Thyroid gland (tissue), 4 donors: ENCODE measurements around the gene PLGRKT. TPM values are rescaled to one million over a fixed set of nuclear protein-coding genes. Genes with fewer than 3 reads are reported as not detected.
"Not testable (repeated sequence)": the region's sequence is repeated elsewhere in the genome, so short reads cannot be mapped to it uniquely, and the experiment has no call there.

Experiments
- DNase-seq, 2 donors: peaks; one replicate each; pipeline ENCODE4 v3.0.0-alpha.2; 2019
- H3K27ac ChIP-seq, 3 donors: fragments of 200-600 bp; sonication (generic); 1 replicate in 2 of 3; 2 replicates in 1 of 3; pipeline ENCODE4 v1.5.1; 2016 to 2019; ENCODE audit warnings: mild to moderate bottlenecking in 1 of 3, moderate library complexity in 1 of 3
- H3K27me3 ChIP-seq: fragments of 200-600 bp; sonication (generic); one replicate; pipeline ENCODE4 v1.5.1; 2019
- H3K36me3 ChIP-seq, 2 donors: fragments of 200-600 bp; sonication (generic); one replicate each; pipeline ENCODE4 v1.5.1; 2016 to 2019
- H3K4me1 ChIP-seq, 2 donors: fragments of 200-600 bp; sonication (generic); one replicate each; pipeline ENCODE4 v1.5.1; 2017 to 2019
- H3K4me3 ChIP-seq, 3 donors: fragments of 200-600 bp; sonication (generic); replicated peaks in 1 of 3; 1 replicate in 2 of 3; 2 replicates in 1 of 3; pipeline ENCODE4 v1.5.1; 2016; ENCODE audit warnings: mild to moderate bottlenecking in 1 of 3
- H3K9me3 ChIP-seq: fragments of 200-600 bp; sonication (generic); one replicate; pipeline ENCODE4 v1.5.1; 2017
- CTCF ChIP-seq, 6 experiments: fragments of 200-600 bp in 3 of 6; fragments of 450-650 bp in 3 of 6; sonication (generic) in 3 of 6; IDR thresholded peaks; one replicate each; pipeline ENCODE4 v1.5.1; 2016 to 2019; ENCODE audit warnings: antibody characterized with exemption in 6 of 6, mild to moderate bottlenecking in 2 of 6, inconsistent platforms in 1 of 6, moderate library complexity in 1 of 6
- POLR2A ChIP-seq, 2 donors: fragments of 450-650 bp; IDR thresholded peaks; one replicate each; pipeline ENCODE4 v1.6.1; 2017; ENCODE audit warnings: antibody characterized with exemption in 2 of 2, mild to moderate bottlenecking in 2 of 2, moderate library complexity in 1 of 2
- WGBS, 2 donors: methylation state at CpG; one replicate each; pipeline ENCODE4 v1.1.5; 2017; 5-methylcytosine and 5-hydroxymethylcytosine counted together
- intact Hi-C: fragments of 100-400 bp; cut with DNase I; formaldehyde crosslinking; loops from one replicate; pipeline ENCODE4 v1.15.1; 2023
- total RNA-seq, 4 donors: library from RNA; depleted of rRNA; stranded (reverse); fragments of >200 nt; gene quantifications; one replicate each; pipeline ENCODE4 v1.2.3, GENCODE V29; 2016

PLGRKT gene
- total RNA-seq, 4 donors from 2014 or later = 16.2 to 32.7 (median 27.7) TPM

GRCh38 chr9:5470816-5471215 is 33.1 kb upstream of the PLGRKT start:
- WGBS, 2 donors = 93% methylated on average over 3 of the region's 3 CpGs
- Histone ChIP-seq H3K4me1 (peaks cover 0 to 6% of the 10 kb centered on the region in 2 donors), H3K9me3 (no peaks in the 10 kb centered on the region), H3K36me3 (no peaks in the 10 kb centered on the region), H3K27ac (no peak overlapping the region), H3K27me3 (no peaks in the 10 kb centered on the region), H3K4me3 (no peak overlapping the region)
- DNase-seq = no peak
- intact Hi-C loops = no loop called here
- no peak for TF ChIP-seq POLR2A (IDR thresholded peaks at IDR 0.05)
- no peak for TF ChIP-seq CTCF (IDR thresholded peaks at IDR 0.05)

GRCh38 chr9:5470122-5470521 is 32.4 kb upstream of the PLGRKT start:
- no peaks in the 10 kb centered on the region for H3K36me3 ChIP-seq
- WGBS, 2 donors = 90 to 95% methylated on average over 1 of the region's 1 CpG
- intact Hi-C loops = no loop called here
- H3K9me3 ChIP-seq = no peaks in the 10 kb centered on the region
- TF ChIP-seq POLR2A (IDR thresholded peaks at IDR 0.05) (no peak), CTCF (IDR thresholded peaks at IDR 0.05) (no peak)
- DNase-seq = no peak
- peaks cover 0 to 6% of the 10 kb centered on the region in 2 donors for H3K4me1 ChIP-seq
- no peak overlapping the region for H3K27ac ChIP-seq
- no peak overlapping the region for H3K4me3 ChIP-seq
- H3K27me3 ChIP-seq = no peaks in the 10 kb centered on the region

GRCh38 chr9:5468850-5469249 is 31.1 kb upstream of the PLGRKT start:
- DNase-seq = no peak
- TF ChIP-seq POLR2A (IDR thresholded peaks at IDR 0.05) = no peak
- intact Hi-C loops = no loop called here
- Histone ChIP-seq H3K4me3 (no peak overlapping the region), H3K36me3 (no peaks in the 10 kb centered on the region), H3K4me1 (peaks cover 0 to 6% of the 10 kb centered on the region in 2 donors), H3K27me3 (no peaks in the 10 kb centered on the region), H3K27ac (no peak overlapping the region), H3K9me3 (no peaks in the 10 kb centered on the region)
- WGBS, 2 donors = 77 to 84% methylated on average over 5 of the region's 5 CpGs

- Histone ChIP-seq H3K27ac (no peak overlapping the region), H3K27me3 (no peaks in the 10 kb centered on the region), H3K36me3 (peaks cover 0 to 7% of the 10 kb centered on the region in 2 donors), H3K4me1 (peaks cover 0 to 6% of the 10 kb centered on the region in 2 donors), H3K9me3 (no peaks in the 10 kb centered on the region), H3K4me3 (no peak overlapping the region)
- intact Hi-C loops = no loop called here
- 82 to 86% methylated on average over 2 of the region's 2 CpGs for WGBS, 2 donors
- DNase-seq = no peak
- TF ChIP-seq CTCF (IDR thresholded peaks at IDR 0.05) (no peak), POLR2A (IDR thresholded peaks at IDR 0.05) (no peak)
These were observed 29.0 kb upstream of the PLGRKT start for GRCh38 chr9:5466766-5467165.

GRCh38 chr9:5466005-5466404 is 28.3 kb upstream of the PLGRKT start:
- Histone ChIP-seq H3K4me3 (no peak overlapping the region), H3K27me3 (no peaks in the 10 kb centered on the region), H3K36me3 (peaks cover 0 to 7% of the 10 kb centered on the region in 2 donors), H3K4me1 (peaks cover 0 to 6% of the 10 kb centered on the region in 2 donors), H3K9me3 (no peaks in the 10 kb centered on the region), H3K27ac (no peak overlapping the region)
- WGBS, 2 donors = 83% methylated on average over 1 of the region's 1 CpG
- TF ChIP-seq CTCF (IDR thresholded peaks at IDR 0.05) = no peak
- no peak for TF ChIP-seq POLR2A (IDR thresholded peaks at IDR 0.05)
- intact Hi-C loops = no loop called here
- DNase-seq = no peak

- H3K36me3 ChIP-seq, DNase-seq, H3K4me1 ChIP-seq, H3K4me3 ChIP-seq, H3K9me3 ChIP-seq, H3K27me3 ChIP-seq, H3K27ac ChIP-seq, intact Hi-C loops: not testable (repeated sequence)
- WGBS, 2 donors = 90% methylated on average over 4 of the region's 4 CpGs
These were observed 27.2 kb upstream of the PLGRKT start for GRCh38 chr9:5464831-5465330.
